GM23338 (cell line): ENCODE measurements around the gene TEX44. TPM values are rescaled to one million over a fixed set of nuclear protein-coding genes. Genes with fewer than 3 reads are reported as not detected.
A peak's percentile ranks its signal among the peaks of the same experiment; 100 is the strongest.

Experiments used
- ATAC-seq: fragments of 200-7000 bp; cut with Tn5 transposase; 3 replicates; pipeline ENCODE4 v1.9.1; 2020
- DNase-seq: peaks from one replicate; pipeline ENCODE4 v3.0.0-alpha.2; 2015; ENCODE audit warnings: low spot score
- H2AFZ ChIP-seq: fragments of 200-600 bp; sonication (generic); 2 replicates; pipeline ENCODE4 v1.8.0; 2016; ENCODE audit warnings: antibody characterized with exemption, mild to moderate bottlenecking, moderate library complexity
- H3F3A ChIP-seq: fragments of 200-600 bp; sonication (generic); replicated peaks from 2 replicates; pipeline ENCODE4 v1.8.0; 2017; ENCODE audit warnings: antibody characterized with exemption, mixed run types, low read depth
- H3K27ac ChIP-seq: fragments of 200-600 bp; sonication (generic); 2 replicates; pipeline ENCODE4 v1.6.1; 2016; ENCODE audit warnings: low read depth
- H3K27me3 ChIP-seq: fragments of 200-600 bp; sonication (generic); 2 replicates; pipeline ENCODE4 v1.8.0; 2016; ENCODE audit warnings: mild to moderate bottlenecking, mixed run types, moderate library complexity; ENCODE audit not compliant: insufficient read depth
- H3K36me3 ChIP-seq: fragments of 200-600 bp; sonication (generic); 2 replicates; pipeline ENCODE4 v1.8.0; 2016; ENCODE audit warnings: mild to moderate bottlenecking; ENCODE audit not compliant: insufficient read depth
- H3K4me1 ChIP-seq: fragments of 200-600 bp; sonication (generic); 2 replicates; pipeline ENCODE4 v1.8.0; 2016; ENCODE audit warnings: mild to moderate bottlenecking, moderate library complexity; ENCODE audit not compliant: insufficient read depth
- H3K4me2 ChIP-seq: fragments of 200-600 bp; sonication (generic); 2 replicates; pipeline ENCODE4 v1.7.1; 2017; ENCODE audit warnings: mixed run types
- H3K4me3 ChIP-seq: fragments of 200-600 bp; sonication (generic); 2 replicates; pipeline ENCODE4 v1.6.1; 2016; ENCODE audit warnings: mixed run types
- H3K79me2 ChIP-seq: fragments of 200-600 bp; sonication (generic); replicated peaks from 2 replicates; pipeline ENCODE4 v1.8.0; 2017; ENCODE audit warnings: mild to moderate bottlenecking; ENCODE audit not compliant: insufficient read depth
- H3K9me2 ChIP-seq: fragments of 200-600 bp; sonication (generic); 2 replicates; pipeline ENCODE4 v1.8.0; 2017; ENCODE audit not compliant: insufficient read depth
- H4K20me1 ChIP-seq: fragments of 200-600 bp; sonication (generic); replicated peaks from 2 replicates; pipeline ENCODE4 v1.8.0; 2017; ENCODE audit warnings: mild to moderate bottlenecking; ENCODE audit not compliant: insufficient read depth
- H3K27ac Mint-ChIP-seq: 2 replicates; pipeline ENCODE4 v1.8.0; 2020; ENCODE audit warnings: inconsistent platforms, mild to moderate bottlenecking, moderate library complexity, mixed read lengths
- H3K27me3 Mint-ChIP-seq: 3 replicates; pipeline ENCODE4 v1.8.0; 2022; ENCODE audit warnings: low read depth, mild to moderate bottlenecking, moderate library complexity, mixed read lengths, inconsistent platforms; ENCODE audit not compliant: insufficient read depth, poor library complexity
- H3K36me3 Mint-ChIP-seq: 3 replicates; pipeline ENCODE4 v1.8.0; 2021; ENCODE audit warnings: low read depth, mild to moderate bottlenecking, inconsistent platforms, moderate library complexity, mixed read lengths
- H3K4me1 Mint-ChIP-seq: 3 replicates; pipeline ENCODE4 v1.8.0; 2020; ENCODE audit warnings: mild to moderate bottlenecking, inconsistent platforms, mixed read lengths
- H3K4me3 Mint-ChIP-seq: 3 replicates; pipeline ENCODE4 v1.8.0; 2021; ENCODE audit warnings: moderate library complexity, mild to moderate bottlenecking, inconsistent platforms, mixed read lengths
- H3K9me3 Mint-ChIP-seq: 3 replicates; pipeline ENCODE4 v1.8.0; 2020; ENCODE audit warnings: moderate library complexity, mild to moderate bottlenecking, inconsistent platforms, mixed read lengths
- CREB1 ChIP-seq: fragments of 250-450 bp; sonication (Bioruptor Pico); IDR thresholded peaks from 2 replicates; pipeline ENCODE4 v1.5.0; 2020; ENCODE audit warnings: low read depth, mild to moderate bottlenecking, moderate library complexity
- EZH2 ChIP-seq: fragments of 200-600 bp; sonication (generic); IDR thresholded peaks from one replicate; pipeline ENCODE4 v1.8.0; 2017; ENCODE audit warnings: antibody characterized with exemption, mild to moderate bottlenecking, low read depth; ENCODE audit not compliant: unreplicated experiment
- NANOG ChIP-seq: IDR thresholded peaks from 2 replicates; pipeline ENCODE4 v1.6.1; 2016; ENCODE audit warnings: antibody characterized with exemption, borderline replicate concordance
- POLR2AphosphoS5 ChIP-seq: IDR thresholded peaks from 2 replicates; pipeline ENCODE4 v1.6.1; 2016; ENCODE audit warnings: antibody characterized with exemption, low read depth
- REST ChIP-seq: IDR thresholded peaks from one replicate; pipeline ENCODE4 v1.6.1; 2018; ENCODE audit warnings: antibody characterized with exemption; ENCODE audit not compliant: unreplicated experiment
- STAT1 ChIP-seq: IDR thresholded peaks from one replicate; pipeline ENCODE4 v1.6.1; 2016; ENCODE audit warnings: antibody characterized with exemption; ENCODE audit not compliant: unreplicated experiment
- ZNF114 ChIP-seq: fragments of 250-450 bp; sonication (Bioruptor Pico); IDR thresholded peaks from 2 replicates; pipeline ENCODE4 v1.5.0; 2020; ENCODE audit warnings: mild to moderate bottlenecking, moderate library complexity
- ZNF462 ChIP-seq: fragments of 250-450 bp; sonication (Bioruptor Pico); IDR thresholded peaks from 2 replicates; pipeline ENCODE4 v1.5.0; 2020; ENCODE audit warnings: mild to moderate bottlenecking, moderate library complexity
- polyA plus RNA-seq: library from polyadenylated mRNA; unstranded; fragments of >200 nt; fragmentation: Nextera tagmentation; extraction: Ambion mirVana; gene quantifications from 2 replicates; pipeline ENCODE4 v1.2.1, GENCODE V29; 2016
- total RNA-seq: library from RNA; depleted of rRNA; stranded (reverse); fragments of >200 nt; shearing (Covaris generic); gene quantifications from 2 replicates; pipeline ENCODE4 v1.2.3, GENCODE V29; 2014

TEX44 gene
- total and polyA plus RNA-seq, 2 experiments from 2014 or later = not detected

- Mint-ChIP-seq H3K27me3 (peaks cover 22% of the 10 kb centered on the region), H3K36me3 (no peaks in the 10 kb centered on the region; the same call in 2 of the 3 replicates), H3K27ac (no peak overlapping the region), H3K4me1 (peaks cover 30% of the 10 kb centered on the region), H3K9me3 (no peaks in the 10 kb centered on the region), H3K4me3 (peak overlapping the region; percentile 59; the same call in 2 of the 3 replicates)
- peak overlapping the region; percentile 93 for H3K27ac ChIP-seq
- no peaks in the 10 kb centered on the region for H3K9me2 ChIP-seq
- H3K4me1 ChIP-seq = peaks cover 21% of the 10 kb centered on the region
- peak overlapping the region; percentile 47; the same call in 1 of the 2 replicates for H2AFZ ChIP-seq
- no peaks in the 10 kb centered on the region for H3K36me3 ChIP-seq
- peak overlapping the region; percentile 85 for H3K4me2 ChIP-seq
- no peaks in the 10 kb centered on the region for H4K20me1 ChIP-seq
- TF ChIP-seq POLR2AphosphoS5 (peak; percentile 10; the same call in 1 of the 2 replicates), ZNF114 (no peak)
- ATAC-seq = peak; percentile 57
- H3F3A ChIP-seq = peaks cover 15% of the 10 kb centered on the region; the same call in 1 of the 2 replicates
- H3K4me3 ChIP-seq = peak overlapping the region; percentile 63
- no peaks in the 10 kb centered on the region for H3K79me2 ChIP-seq
- no peaks in the 10 kb centered on the region for H3K27me3 ChIP-seq
- peak; percentile 67 for DNase-seq
Measured at GRCh38 chr2:231604101-231604684, 11.5 kb downstream of the TEX44 start.

- Histone ChIP-seq H3F3A (peaks cover 15% of the 10 kb centered on the region; the same call in 1 of the 2 replicates), H3K79me2 (no peaks in the 10 kb centered on the region), H3K27me3 (no peaks in the 10 kb centered on the region), H3K27ac (peak overlapping the region; percentile 84; the same call in 1 of the 2 replicates), H3K4me2 (peak overlapping the region; percentile 85), H3K4me1 (peaks cover 21% of the 10 kb centered on the region), H3K36me3 (no peaks in the 10 kb centered on the region), H3K4me3 (peak overlapping the region; percentile 63), H4K20me1 (no peaks in the 10 kb centered on the region), H3K9me2 (no peaks in the 10 kb centered on the region), H2AFZ (0 out of 2 replicates have a peak overlapping the region, but pooled peaks have one; percentile 56)
- Mint-ChIP-seq H3K36me3 (no peaks in the 10 kb centered on the region; the same call in 2 of the 3 replicates), H3K27me3 (peaks cover 22% of the 10 kb centered on the region), H3K27ac (no peak overlapping the region), H3K4me1 (peaks cover 30% of the 10 kb centered on the region), H3K9me3 (no peaks in the 10 kb centered on the region), H3K4me3 (peak overlapping the region; percentile 49)
- ATAC-seq = peak; percentile 78
- peak; percentile 100 for DNase-seq
- TF ChIP-seq ZNF462 (CRISPR knock-in tag) = no peak
- no peak for TF ChIP-seq STAT1
- TF ChIP-seq NANOG = no peak
- TF ChIP-seq EZH2 = no peak
- TF ChIP-seq CREB1 = peak; percentile 95
- no peak for TF ChIP-seq REST
Measured at GRCh38 chr2:231604685-231605606, 12.3 kb downstream of the TEX44 start.
